H4 (cell line): ENCODE results near the gene RETREG2. TPM values are rescaled to one million over a fixed set of nuclear protein-coding genes. Genes with fewer than 3 reads are reported as not detected.

ENCODE experiments used
- DNase-seq: peaks from one replicate; pipeline ENCODE4 v3.0.0-alpha.2; 2015; ENCODE audit warnings: low spot score
- total RNA-seq: library from RNA; depleted of rRNA; stranded (reverse); fragments of >200 nt; shearing (Covaris generic); gene quantifications from 2 replicates; pipeline ENCODE4 v1.2.3, GENCODE V29; 2014

Gene RETREG2
- total RNA-seq, 1 experiment from 2014 or later: 53.3 TPM

GRCh38 chr2:219168932-219169331 is 9.1 kb upstream of the RETREG2 start:
- DNase-seq: no peak

- DNase-seq: no peak
Observed at GRCh38 chr2:219169930-219170654, 8.0 kb upstream of the RETREG2 start, which contains the start of gene SLC23A3. Gene SLC23A3, minus strand, starts transcription at chr2:219170029. Its CDS starts 45 bp downstream, at chr2:219169984.

GRCh38 chr2:219171231-219171651 is 6.8 kb upstream of the RETREG2 start:
- DNase-seq: peak; percentile 40

GRCh38 chr2:219172231-219173154 is 5.6 kb upstream of the RETREG2 start:
- no peak for DNase-seq

- DNase-seq: no peak
Observed at GRCh38 chr2:219173176-219173575, 4.9 kb upstream of the RETREG2 start.

GRCh38 chr2:219174146-219174545 is 3.9 kb upstream of the RETREG2 start:
- DNase-seq: no peak

- no peak for DNase-seq
Observed at GRCh38 chr2:219174801-219175200, 3.3 kb upstream of the RETREG2 start.

GRCh38 chr2:219175486-219175885 is 2.6 kb upstream of the RETREG2 start:
- no peak for DNase-seq

GRCh38 chr2:219175928-219176817 is 1.9 kb upstream of the RETREG2 start:
- no peak for DNase-seq

GRCh38 chr2:219176818-219177551 is 1.1 kb upstream of the RETREG2 start, which contains the start of gene CNPPD1:
Gene CNPPD1, minus strand, starts transcription at chr2:219176925. Its CDS starts 97 bp downstream, at chr2:219176828.
- DNase-seq: peak; percentile 70

- DNase-seq: no peak
Observed at GRCh38 chr2:219178377-219179175, 501 bp downstream of the RETREG2 start.

- no peak for DNase-seq
Observed at GRCh38 chr2:219179601-219180465, 1.8 kb downstream of the RETREG2 start.

- DNase-seq: no peak
Observed at GRCh38 chr2:219180961-219181360, 2.9 kb downstream of the RETREG2 start.

GRCh38 chr2:219181531-219181930 is 3.5 kb downstream of the RETREG2 start:
- no peak for DNase-seq

- DNase-seq: no peak
Observed at GRCh38 chr2:219182331-219183150, 4.5 kb downstream of the RETREG2 start.

- DNase-seq: no peak
Observed at GRCh38 chr2:219183151-219183772, 5.2 kb downstream of the RETREG2 start.

- DNase-seq: no peak
Observed at GRCh38 chr2:219184121-219184520, 6.0 kb downstream of the RETREG2 start.
